Neural cell (in vitro differentiated cells): ENCODE data around the gene HIGD2B. TPM values are rescaled to one million over a fixed set of nuclear protein-coding genes. Genes with fewer than 3 reads are reported as not detected.
"Not testable (repeated sequence)": the region's sequence is repeated elsewhere in the genome, so short reads cannot be mapped to it uniquely, and the experiment has no call there.

Experiments
- H2AFZ ChIP-seq: fragments of 200-600, 300-800 bp; sonication (generic), shearing (Covaris generic); 2 replicates; pipeline ENCODE4 v1.6.0; 2014; ENCODE audit warnings: low read depth, mild to moderate bottlenecking, antibody characterized with exemption, low read length, moderate library complexity
- H3F3A ChIP-seq: fragments of 200-600 bp; shearing (Covaris generic); 2 replicates; pipeline ENCODE4 v1.6.1; 2016; ENCODE audit warnings: mild to moderate bottlenecking, moderate library complexity, mixed read lengths, antibody characterized with exemption, low read length; ENCODE audit not compliant: insufficient read depth, poor library complexity, severe bottlenecking
- H3K27ac ChIP-seq: fragments of 200-600, 300-800 bp; sonication (generic), shearing (Covaris generic); 2 replicates; pipeline ENCODE4 v1.5.1; 2014; ENCODE audit warnings: mild to moderate bottlenecking, low read length, moderate library complexity
- H3K27me3 ChIP-seq: fragments of 300-800, 200-600 bp; sonication (generic), shearing (Covaris generic); 2 replicates; pipeline ENCODE4 v1.6.0; 2014; ENCODE audit warnings: mild to moderate bottlenecking, low read depth, low read length, moderate library complexity; ENCODE audit not compliant: insufficient read depth
- H3K36me3 ChIP-seq: fragments of 300-800, 200-600 bp; sonication (generic), shearing (Covaris generic); 2 replicates; pipeline ENCODE4 v1.5.1; 2014; ENCODE audit warnings: mild to moderate bottlenecking, antibody characterized with exemption, low read length, moderate library complexity; ENCODE audit not compliant: insufficient read depth
- H3K4me2 ChIP-seq: fragments of 300-800, 200-600 bp; sonication (generic), shearing (Covaris generic); 2 replicates; pipeline ENCODE4 v1.6.0; 2014; ENCODE audit warnings: mild to moderate bottlenecking, low read length
- H3K4me3 ChIP-seq: fragments of 300-800, 200-600 bp; sonication (generic), shearing (Covaris generic); 2 replicates; pipeline ENCODE4 v1.5.1; 2014; ENCODE audit warnings: mild to moderate bottlenecking, low read length, moderate library complexity
- H3K79me2 ChIP-seq: fragments of 200-600 bp; shearing (Covaris generic); replicated peaks from 2 replicates; pipeline ENCODE4 v1.6.0; 2014; ENCODE audit warnings: mild to moderate bottlenecking, low read length, moderate library complexity; ENCODE audit not compliant: insufficient read depth
- H3K9ac ChIP-seq: fragments of 300-800, 200-600 bp; sonication (generic), shearing (Covaris generic); 2 replicates; pipeline ENCODE4 v1.6.1; 2016; ENCODE audit warnings: mild to moderate bottlenecking, low read length, mixed read lengths
- H3K9me2 ChIP-seq: fragments of 200-600 bp; shearing (Covaris generic); 2 replicates; pipeline ENCODE4 v1.6.1; 2016; ENCODE audit warnings: mild to moderate bottlenecking, low read length, mixed read lengths; ENCODE audit not compliant: insufficient read depth
- H3K9me3 ChIP-seq: fragments of 200-600, 300-800 bp; sonication (generic), shearing (Covaris generic); 2 replicates; pipeline ENCODE4 v1.6.1; 2016; ENCODE audit warnings: mild to moderate bottlenecking, mixed run types, low read length, moderate library complexity, mixed read lengths
- H4K20me1 ChIP-seq: fragments of 200-600 bp; shearing (Covaris generic); 2 replicates; pipeline ENCODE4 v1.6.1; 2016; ENCODE audit warnings: mild to moderate bottlenecking, mixed run types; ENCODE audit not compliant: insufficient read depth
- POLR2AphosphoS5 ChIP-seq: IDR thresholded peaks from 2 replicates; pipeline ENCODE4 v1.6.1; 2012
- polyA plus RNA-seq: library from polyadenylated mRNA; depleted of rRNA; stranded (reverse); fragments of >200 nt; gene quantifications from 2 replicates; pipeline ENCODE4 v1.2.3, GENCODE V29; 2014

Gene HIGD2B
- polyA plus RNA-seq, 1 donor from 2014 or later = not detected

DNA sequence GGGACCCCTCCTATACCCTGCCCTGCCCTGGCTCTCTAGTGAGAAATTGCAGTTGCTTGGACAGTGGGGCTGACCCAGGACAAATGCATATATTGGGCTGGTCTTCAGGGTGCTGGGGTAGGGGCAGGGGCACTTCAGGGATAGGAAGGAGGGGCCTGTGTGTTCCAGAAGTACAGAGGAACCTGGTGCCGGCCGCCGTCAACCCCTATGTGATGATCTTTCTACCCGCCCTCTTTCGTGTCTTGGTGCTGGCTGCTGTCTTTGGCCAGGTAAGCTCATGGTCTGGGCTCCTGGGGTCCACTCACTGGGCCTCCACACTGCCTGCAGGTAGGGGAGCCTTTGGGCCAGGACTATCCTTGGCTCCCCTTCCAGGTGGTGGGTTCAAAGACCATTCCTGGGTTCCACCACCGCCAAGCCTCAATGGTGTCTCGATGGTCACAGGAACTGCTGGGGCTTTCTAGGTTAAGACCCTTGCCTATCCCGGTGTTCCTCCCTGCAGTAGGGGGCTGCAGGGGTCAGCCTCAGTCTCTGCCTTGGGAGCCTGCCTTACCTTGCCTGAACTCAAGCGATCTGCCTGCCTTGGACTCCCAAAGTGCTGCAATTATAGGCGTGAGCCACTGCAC is 37.2 kb downstream of the HIGD2B start:
- not testable (repeated sequence) for H3K4me2 ChIP-seq, H4K20me1 ChIP-seq, H3K9me2 ChIP-seq, H3K27ac ChIP-seq, H3F3A ChIP-seq, H2AFZ ChIP-seq, H3K79me2 ChIP-seq, H3K9me3 ChIP-seq, H3K27me3 ChIP-seq, H3K9ac ChIP-seq, H3K4me3 ChIP-seq, H3K36me3 ChIP-seq

DNA sequence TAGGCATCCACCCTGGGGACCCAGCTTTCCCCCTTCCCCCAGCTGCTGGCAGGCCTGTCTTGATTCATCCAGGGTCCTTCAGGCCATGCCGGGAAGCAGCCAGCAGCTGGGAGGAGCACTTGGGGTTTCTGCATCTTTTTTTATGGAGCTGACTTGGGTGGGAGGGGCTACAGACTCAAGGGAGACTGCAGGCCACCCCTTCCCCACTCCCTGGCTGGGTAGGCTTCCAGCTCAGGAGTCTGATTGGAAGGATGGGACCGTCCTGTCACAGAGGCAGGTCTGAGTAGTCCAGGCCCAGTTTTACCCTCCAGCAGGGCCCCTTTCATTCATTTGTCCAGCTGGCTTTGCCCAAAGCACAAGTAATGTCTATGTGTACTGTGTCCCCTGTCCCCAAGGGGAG is 43.7 kb downstream of the HIGD2B start:
- not testable (repeated sequence) for H3K36me3 ChIP-seq, H3K9me2 ChIP-seq, H3K79me2 ChIP-seq, H3K27me3 ChIP-seq, H3K4me2 ChIP-seq, H3K9me3 ChIP-seq, H3K27ac ChIP-seq, H2AFZ ChIP-seq, H3K9ac ChIP-seq, H3K4me3 ChIP-seq, H3F3A ChIP-seq, H4K20me1 ChIP-seq

DNA sequence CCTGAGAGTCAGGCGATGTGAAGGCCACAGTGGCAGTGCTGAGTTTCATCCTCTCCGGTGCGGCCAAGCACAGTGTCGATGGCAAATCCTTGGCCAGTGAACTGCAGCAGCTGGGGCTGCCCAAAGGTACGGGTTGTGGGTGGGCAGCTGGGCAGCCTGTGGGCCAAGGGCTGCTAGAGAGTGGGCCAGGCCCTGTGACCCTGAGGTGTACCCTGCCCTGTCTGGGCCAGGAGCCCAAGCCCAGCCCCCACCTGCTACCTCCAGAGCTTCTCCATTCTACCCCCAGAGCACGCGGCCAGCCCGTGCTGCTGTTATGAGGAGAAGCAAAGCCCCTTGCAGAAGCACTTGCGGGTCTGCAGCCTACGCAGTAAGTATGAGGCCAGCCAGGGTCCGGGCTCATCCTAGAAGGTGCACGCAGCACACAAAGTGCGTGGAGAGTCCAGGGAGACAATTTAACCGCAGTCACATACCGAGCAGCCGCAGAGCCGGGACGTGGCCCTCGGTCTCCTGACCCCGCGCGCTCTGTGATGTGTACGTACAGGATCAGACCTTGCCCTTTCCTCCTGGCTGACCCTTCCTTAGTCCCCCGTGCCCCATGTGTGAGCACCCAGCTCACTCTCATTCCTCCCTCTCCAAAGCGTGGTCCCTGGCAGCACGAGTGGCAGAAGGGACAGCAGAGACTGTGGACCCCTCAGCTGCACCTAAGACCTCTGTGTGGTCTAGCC is 46.1 kb downstream of the HIGD2B start:
- not testable (repeated sequence) for H3K27ac ChIP-seq, H3K27me3 ChIP-seq, H4K20me1 ChIP-seq, H3K4me2 ChIP-seq, H3K4me3 ChIP-seq, H3K9me3 ChIP-seq, H3F3A ChIP-seq, H3K9me2 ChIP-seq, H3K79me2 ChIP-seq, H2AFZ ChIP-seq, H3K9ac ChIP-seq, H3K36me3 ChIP-seq

- not testable (repeated sequence) for H3K27ac ChIP-seq, H4K20me1 ChIP-seq, H3K27me3 ChIP-seq, H3K9me2 ChIP-seq, H3K9me3 ChIP-seq, H2AFZ ChIP-seq, H3K79me2 ChIP-seq, H3F3A ChIP-seq, H3K36me3 ChIP-seq, H3K4me2 ChIP-seq
- Histone ChIP-seq H3K9ac (peak overlapping the region; percentile 26), H3K4me3 (peak overlapping the region; percentile 48)
- TF ChIP-seq POLR2AphosphoS5 = peak; percentile 14
These were observed 49.3 kb downstream of the HIGD2B start for GRCh38 chr15:72636519-72637282.

DNA sequence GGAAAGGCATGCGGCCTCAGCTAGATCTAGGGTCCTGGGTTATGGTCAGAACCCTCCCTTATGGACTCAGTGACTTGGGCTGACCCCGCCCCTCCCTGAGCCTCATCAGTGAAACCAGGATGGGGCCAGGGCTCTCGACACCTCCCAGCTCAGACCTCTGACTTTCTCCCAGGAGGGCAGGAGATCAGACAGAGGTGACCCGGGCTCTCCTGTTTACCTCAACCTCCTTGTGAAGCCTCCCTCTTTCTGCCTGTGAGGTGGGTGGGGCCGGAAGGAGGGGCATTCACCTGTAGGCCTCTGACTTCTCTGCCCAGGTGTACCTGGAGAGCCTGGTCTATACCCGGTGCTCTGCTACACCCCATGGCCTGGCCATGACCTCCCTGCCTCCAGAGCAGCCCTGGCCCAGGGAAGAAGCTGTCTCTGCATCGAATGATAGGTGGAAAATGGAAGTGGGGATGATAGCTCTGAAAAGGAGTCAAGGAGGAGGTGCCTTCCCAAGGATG is 56.9 kb downstream of the HIGD2B start:
- not testable (repeated sequence) for H3K27ac ChIP-seq, H3K9me3 ChIP-seq, H3K79me2 ChIP-seq, H3K4me2 ChIP-seq, H3K4me3 ChIP-seq, H3K36me3 ChIP-seq, H4K20me1 ChIP-seq, H3K9ac ChIP-seq, H3K27me3 ChIP-seq, H3K9me2 ChIP-seq, H3F3A ChIP-seq, H2AFZ ChIP-seq

GRCh38 chr15:72628249-72629067 is 57.5 kb downstream of the HIGD2B start:
- H3K36me3 ChIP-seq, H2AFZ ChIP-seq, H3K9me3 ChIP-seq, H3K79me2 ChIP-seq, H3K9me2 ChIP-seq, H3F3A ChIP-seq, H3K4me2 ChIP-seq, H4K20me1 ChIP-seq, H3K4me3 ChIP-seq, H3K9ac ChIP-seq, H3K27ac ChIP-seq, H3K27me3 ChIP-seq: not testable (repeated sequence)

GRCh38 chr15:72626153-72626552 is 59.8 kb downstream of the HIGD2B start:
- H3K79me2 ChIP-seq, H3K27ac ChIP-seq, H4K20me1 ChIP-seq, H3K9me3 ChIP-seq, H3K4me2 ChIP-seq, H3F3A ChIP-seq, H2AFZ ChIP-seq, H3K9me2 ChIP-seq, H3K4me3 ChIP-seq, H3K9ac ChIP-seq, H3K27me3 ChIP-seq, H3K36me3 ChIP-seq: not testable (repeated sequence)
